Astrocyte of the cerebellum (primary cell): ENCODE measurements around the gene RUNX2.

Source experiments
- DNase-seq: peaks from one replicate; pipeline ENCODE4 v3.0.0-alpha.2; 2011; ENCODE audit warnings: low read depth
- H3K4me3 ChIP-seq: 2 replicates; pipeline ENCODE4 v1.5.1; 2011; ENCODE audit warnings: mild to moderate bottlenecking, low read depth, low read length, moderate library complexity
- in situ Hi-C: cut with HindIII; loops from 2 replicates; pipeline ENCODE4 v1.10.0; 2017; ENCODE audit warnings: low sequenced_read_pairs
- TF ChIP-seq, protein P1 (sequence below): IDR thresholded peaks from 2 replicates; pipeline ENCODE4 v1.5.1; 2012; ENCODE audit warnings: low read length, low read depth, moderate library complexity, mild to moderate bottlenecking; ENCODE audit errors: missing control alignments

RUNX2 gene

DNA sequence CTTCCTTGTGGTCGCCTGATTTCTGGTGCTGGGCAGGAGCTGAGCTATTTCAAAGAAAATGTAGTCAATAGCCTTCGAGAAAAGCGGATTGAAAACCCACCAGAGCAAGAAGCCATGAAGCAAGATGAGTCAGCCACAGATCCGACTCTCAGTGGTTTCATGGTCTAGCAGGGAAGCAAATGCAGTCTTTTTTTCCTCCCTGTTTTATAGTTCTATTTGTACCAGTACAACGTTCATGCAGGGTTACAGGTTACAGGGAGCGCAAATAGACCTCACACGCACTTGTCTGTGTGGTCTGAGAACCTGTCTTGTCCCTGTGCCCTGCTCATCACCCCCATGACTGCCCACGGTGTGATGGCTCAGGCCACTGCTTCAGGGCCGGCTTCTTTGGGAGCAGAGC is 359.4 kb downstream of the RUNX2 start:
- in situ Hi-C loops = no loop called here
- TF ChIP-seq, protein P1, sequence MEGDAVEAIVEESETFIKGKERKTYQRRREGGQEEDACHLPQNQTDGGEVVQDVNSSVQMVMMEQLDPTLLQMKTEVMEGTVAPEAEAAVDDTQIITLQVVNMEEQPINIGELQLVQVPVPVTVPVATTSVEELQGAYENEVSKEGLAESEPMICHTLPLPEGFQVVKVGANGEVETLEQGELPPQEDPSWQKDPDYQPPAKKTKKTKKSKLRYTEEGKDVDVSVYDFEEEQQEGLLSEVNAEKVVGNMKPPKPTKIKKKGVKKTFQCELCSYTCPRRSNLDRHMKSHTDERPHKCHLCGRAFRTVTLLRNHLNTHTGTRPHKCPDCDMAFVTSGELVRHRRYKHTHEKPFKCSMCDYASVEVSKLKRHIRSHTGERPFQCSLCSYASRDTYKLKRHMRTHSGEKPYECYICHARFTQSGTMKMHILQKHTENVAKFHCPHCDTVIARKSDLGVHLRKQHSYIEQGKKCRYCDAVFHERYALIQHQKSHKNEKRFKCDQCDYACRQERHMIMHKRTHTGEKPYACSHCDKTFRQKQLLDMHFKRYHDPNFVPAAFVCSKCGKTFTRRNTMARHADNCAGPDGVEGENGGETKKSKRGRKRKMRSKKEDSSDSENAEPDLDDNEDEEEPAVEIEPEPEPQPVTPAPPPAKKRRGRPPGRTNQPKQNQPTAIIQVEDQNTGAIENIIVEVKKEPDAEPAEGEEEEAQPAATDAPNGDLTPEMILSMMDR = no peak
- no peak for DNase-seq
- H3K4me3 ChIP-seq = no peak overlapping the region

DNA sequence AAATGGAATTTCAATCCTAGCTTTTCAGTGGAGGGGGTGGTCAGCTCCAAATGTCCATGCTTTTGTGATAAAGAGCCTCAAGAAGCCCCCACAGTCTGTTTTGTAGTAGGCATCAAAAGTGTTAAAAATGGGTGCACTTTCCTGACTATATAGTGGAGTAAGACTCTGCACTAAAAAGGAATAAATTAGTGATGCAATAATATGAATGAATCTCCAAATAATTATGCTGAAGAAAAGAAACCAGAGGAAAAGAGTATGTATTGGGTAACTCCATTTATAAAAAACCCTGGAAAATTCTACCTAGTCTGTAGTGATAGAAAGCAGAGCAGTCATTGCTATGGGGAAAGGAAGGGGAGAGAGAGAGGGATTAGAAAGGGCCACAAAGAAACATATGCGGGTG is 360.1 kb downstream of the RUNX2 start:
- no peak overlapping the region for H3K4me3 ChIP-seq
- no peak for DNase-seq
- in situ Hi-C loops = no loop called here
- TF ChIP-seq, protein P1 = no peak

DNA sequence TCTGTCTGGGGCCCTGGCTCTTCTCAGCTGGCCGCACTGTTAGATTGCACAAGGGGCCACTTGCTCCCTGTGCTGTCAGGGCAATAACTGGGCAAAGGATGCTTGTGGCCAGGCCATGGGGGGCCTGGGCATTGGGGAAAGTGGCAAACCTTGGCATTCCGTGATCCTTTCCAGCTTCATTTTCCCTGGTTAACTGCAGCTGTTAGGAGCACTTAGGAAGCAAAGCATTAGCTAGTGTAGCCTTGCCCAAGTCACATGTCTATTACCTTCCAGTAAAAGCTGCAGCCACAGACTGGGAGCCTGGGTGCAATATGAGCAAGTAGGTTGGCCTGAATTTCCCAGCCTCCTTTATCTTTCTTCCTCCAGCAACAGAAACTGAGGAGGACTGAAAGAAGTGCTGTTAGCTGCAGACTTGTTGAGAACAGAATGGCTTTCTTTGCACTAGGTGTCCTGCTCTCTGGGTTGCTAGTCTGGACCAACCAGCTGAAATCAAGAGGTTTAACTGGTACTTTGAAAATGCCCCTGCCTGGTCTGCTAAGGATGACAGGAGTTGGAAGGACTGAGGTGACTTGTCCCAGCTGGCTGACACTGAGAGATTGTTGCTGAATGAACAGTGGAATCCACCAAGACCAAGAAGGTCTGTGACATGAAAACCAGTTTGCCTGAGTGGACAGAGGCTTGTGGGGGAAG is 361.9 kb downstream of the RUNX2 start:
- TF ChIP-seq, protein P1 = no peak
- no peak for DNase-seq
- no peak overlapping the region for H3K4me3 ChIP-seq
- in situ Hi-C loops = no loop called here

DNA sequence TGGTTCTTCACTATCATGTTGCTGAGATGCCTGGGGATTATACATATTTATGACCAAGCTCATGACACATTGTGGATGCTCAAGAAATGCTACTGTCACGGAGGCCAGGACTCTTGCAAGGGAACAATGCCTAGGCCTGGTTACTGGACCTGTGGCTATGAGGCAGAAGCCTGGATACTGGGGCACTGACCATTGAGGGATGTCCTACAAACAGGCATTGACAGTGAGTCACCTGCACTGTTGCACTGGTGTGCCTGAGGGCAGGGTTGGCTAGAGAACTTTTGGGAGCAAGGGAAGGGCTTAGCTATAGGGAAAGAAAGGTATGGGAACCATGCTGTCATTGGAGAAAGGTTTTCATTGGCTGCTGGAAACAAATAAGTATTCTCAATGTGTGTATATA is 362.7 kb downstream of the RUNX2 start:
- TF ChIP-seq, protein P1 = no peak
- no peak for DNase-seq
- in situ Hi-C loops = no loop called here
- no peak overlapping the region for H3K4me3 ChIP-seq

DNA sequence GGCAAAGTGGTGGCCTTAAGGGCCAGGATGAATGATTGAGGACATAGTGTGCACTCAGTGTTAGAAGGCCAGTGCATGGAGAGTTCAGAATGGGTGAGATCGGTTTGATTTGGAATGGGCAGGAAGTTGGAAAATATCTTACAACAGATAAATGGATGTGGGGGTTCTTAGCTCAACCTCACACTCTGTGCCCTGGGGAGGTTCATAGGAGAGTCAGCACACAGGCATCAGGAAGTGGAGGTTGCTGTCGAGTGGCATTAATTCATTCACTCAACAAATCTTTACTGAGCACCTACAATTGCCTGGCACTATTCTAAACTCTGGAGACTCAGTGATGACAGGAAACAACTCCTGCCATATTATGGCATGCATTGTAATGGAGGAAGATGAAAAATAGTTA is 363.3 kb downstream of the RUNX2 start:
- in situ Hi-C loops = no loop called here
- no peak for DNase-seq
- H3K4me3 ChIP-seq = no peak overlapping the region
- TF ChIP-seq, protein P1 = no peak

DNA sequence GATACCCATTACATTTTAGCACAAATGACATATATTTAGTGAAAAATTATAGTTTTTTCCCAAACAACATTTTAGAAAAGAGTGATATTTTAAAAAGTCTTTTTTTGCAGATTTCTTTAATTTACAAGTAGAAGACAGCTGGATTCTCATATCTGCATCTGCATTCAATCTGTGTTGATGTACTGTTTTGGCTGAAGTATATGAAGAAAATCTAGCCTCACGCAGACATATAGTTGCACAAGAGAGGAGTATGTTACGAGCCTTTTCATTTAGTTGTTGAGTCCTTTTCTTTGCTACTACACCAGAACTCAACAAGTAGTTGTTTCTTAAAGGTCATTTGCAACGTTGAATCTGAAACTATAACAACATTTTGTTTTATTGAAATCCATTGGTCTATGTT is 363.9 kb downstream of the RUNX2 start:
- in situ Hi-C loops = no loop called here
- no peak for DNase-seq
- no peak overlapping the region for H3K4me3 ChIP-seq
- TF ChIP-seq, protein P1 = no peak
